ENCODE data around the gene NKD1.

- no peak for TF ChIP-seq CTCF (IDR thresholded peaks at IDR 0.05)
- TF ChIP-seq POLR2A (IDR thresholded peaks at IDR 0.05) = no peak
These were observed 10.5 kb upstream of the NKD1 start for GRCh38 chr16:50537533-50538290.
